Measurements from ENCODE around the gene ZAR1L.

DNA sequence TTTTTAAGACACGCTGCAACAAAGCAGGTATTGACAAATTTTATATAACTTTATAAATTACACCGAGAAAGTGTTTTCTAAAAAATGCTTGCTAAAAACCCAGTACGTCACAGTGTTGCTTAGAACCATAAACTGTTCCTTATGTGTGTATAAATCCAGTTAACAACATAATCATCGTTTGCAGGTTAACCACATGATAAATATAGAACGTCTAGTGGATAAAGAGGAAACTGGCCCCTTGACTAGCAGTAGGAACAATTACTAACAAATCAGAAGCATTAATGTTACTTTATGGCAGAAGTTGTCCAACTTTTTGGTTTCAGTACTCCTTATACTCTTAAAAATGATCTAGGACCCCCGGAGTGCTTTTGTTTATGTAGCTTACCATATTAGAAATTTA, 1.3 kb upstream of the ZAR1L start:
- TF ChIP-seq, protein P1, sequence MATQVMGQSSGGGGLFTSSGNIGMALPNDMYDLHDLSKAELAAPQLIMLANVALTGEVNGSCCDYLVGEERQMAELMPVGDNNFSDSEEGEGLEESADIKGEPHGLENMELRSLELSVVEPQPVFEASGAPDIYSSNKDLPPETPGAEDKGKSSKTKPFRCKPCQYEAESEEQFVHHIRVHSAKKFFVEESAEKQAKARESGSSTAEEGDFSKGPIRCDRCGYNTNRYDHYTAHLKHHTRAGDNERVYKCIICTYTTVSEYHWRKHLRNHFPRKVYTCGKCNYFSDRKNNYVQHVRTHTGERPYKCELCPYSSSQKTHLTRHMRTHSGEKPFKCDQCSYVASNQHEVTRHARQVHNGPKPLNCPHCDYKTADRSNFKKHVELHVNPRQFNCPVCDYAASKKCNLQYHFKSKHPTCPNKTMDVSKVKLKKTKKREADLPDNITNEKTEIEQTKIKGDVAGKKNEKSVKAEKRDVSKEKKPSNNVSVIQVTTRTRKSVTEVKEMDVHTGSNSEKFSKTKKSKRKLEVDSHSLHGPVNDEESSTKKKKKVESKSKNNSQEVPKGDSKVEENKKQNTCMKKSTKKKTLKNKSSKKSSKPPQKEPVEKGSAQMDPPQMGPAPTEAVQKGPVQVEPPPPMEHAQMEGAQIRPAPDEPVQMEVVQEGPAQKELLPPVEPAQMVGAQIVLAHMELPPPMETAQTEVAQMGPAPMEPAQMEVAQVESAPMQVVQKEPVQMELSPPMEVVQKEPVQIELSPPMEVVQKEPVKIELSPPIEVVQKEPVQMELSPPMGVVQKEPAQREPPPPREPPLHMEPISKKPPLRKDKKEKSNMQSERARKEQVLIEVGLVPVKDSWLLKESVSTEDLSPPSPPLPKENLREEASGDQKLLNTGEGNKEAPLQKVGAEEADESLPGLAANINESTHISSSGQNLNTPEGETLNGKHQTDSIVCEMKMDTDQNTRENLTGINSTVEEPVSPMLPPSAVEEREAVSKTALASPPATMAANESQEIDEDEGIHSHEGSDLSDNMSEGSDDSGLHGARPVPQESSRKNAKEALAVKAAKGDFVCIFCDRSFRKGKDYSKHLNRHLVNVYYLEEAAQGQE (IDR thresholded peaks at IDR 0.05) = no peak
- TF ChIP-seq, protein P2, sequence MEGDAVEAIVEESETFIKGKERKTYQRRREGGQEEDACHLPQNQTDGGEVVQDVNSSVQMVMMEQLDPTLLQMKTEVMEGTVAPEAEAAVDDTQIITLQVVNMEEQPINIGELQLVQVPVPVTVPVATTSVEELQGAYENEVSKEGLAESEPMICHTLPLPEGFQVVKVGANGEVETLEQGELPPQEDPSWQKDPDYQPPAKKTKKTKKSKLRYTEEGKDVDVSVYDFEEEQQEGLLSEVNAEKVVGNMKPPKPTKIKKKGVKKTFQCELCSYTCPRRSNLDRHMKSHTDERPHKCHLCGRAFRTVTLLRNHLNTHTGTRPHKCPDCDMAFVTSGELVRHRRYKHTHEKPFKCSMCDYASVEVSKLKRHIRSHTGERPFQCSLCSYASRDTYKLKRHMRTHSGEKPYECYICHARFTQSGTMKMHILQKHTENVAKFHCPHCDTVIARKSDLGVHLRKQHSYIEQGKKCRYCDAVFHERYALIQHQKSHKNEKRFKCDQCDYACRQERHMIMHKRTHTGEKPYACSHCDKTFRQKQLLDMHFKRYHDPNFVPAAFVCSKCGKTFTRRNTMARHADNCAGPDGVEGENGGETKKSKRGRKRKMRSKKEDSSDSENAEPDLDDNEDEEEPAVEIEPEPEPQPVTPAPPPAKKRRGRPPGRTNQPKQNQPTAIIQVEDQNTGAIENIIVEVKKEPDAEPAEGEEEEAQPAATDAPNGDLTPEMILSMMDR (IDR thresholded peaks at IDR 0.05; ENCODE audit: low read depth, low read length, missing input control) = no peak
- TF ChIP-seq TAF1 (conservative IDR thresholded peaks at IDR 0.05) (no peak), EGR1 (IDR thresholded peaks at IDR 0.05; ENCODE audit: low read depth in 2 of 2) (no peak), HNF4G (IDR thresholded peaks at IDR 0.05) (no peak), YY1 (IDR thresholded peaks at IDR 0.05) (no peak), ZBTB33 (IDR thresholded peaks at IDR 0.05) (no peak), SP1 (IDR thresholded peaks at IDR 0.05) (no peak), RAD21 (IDR thresholded peaks at IDR 0.05) (no peak), HNF4A (conservative IDR thresholded peaks at IDR 0.05) (no peak), FOXA1 (IDR thresholded peaks at IDR 0.05) (no peak), RXRA (IDR thresholded peaks at IDR 0.05) (no peak)
- TF ChIP-seq, protein P3, sequence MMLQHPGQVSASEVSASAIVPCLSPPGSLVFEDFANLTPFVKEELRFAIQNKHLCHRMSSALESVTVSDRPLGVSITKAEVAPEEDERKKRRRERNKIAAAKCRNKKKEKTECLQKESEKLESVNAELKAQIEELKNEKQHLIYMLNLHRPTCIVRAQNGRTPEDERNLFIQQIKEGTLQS (IDR thresholded peaks at IDR 0.05) = no peak
